ENCODE results near the gene RNF141.

DNA sequence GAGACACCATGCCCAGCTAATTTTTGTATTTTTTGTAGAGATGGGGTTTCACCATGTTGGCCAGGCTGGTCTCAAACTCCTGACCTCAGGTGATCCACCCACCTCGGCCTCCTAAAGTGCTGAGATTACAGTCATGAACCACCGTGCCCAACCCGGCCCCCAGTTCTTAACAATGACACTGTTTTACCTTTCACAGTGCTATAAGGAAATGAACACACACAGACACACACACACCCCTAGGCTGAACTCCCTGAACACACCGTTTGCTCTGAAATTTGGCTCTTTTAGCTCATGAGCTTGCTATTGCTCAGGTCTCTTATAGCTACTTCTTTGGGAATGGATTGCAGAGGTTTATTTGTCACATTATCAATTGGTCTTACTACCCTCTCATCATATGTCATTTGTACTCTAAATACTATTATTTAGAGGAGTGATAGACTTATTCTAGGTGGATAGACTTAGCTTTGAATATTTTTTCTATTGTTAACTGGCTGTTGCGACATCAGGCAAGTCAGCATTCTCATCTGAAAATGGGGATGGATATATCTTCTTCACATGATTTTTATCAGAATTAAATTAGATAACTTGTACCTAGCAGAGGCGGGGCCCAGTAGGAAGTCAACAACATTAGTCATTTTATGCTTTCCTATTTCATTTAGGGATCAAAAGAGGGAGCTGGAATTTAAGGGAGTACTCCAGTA, 25.4 kb upstream of the RNF141 start:
- no peak for TF ChIP-seq CTCF (IDR thresholded peaks at IDR 0.05)
- no peak for TF ChIP-seq EP300 (IDR thresholded peaks at IDR 0.05)
- no peak for TF ChIP-seq POLR2A (IDR thresholded peaks at IDR 0.05)

Measured in sigmoid colon (tissue), 4 donors.